GM23338 (cell line): Measurements from ENCODE around the gene PHAF1. TPM values are rescaled to one million over a fixed set of nuclear protein-coding genes. Genes with fewer than 3 reads are reported as not detected.

Experiments used
- ATAC-seq: fragments of 200-7000 bp; cut with Tn5 transposase; 3 replicates; pipeline ENCODE4 v1.9.1; 2020
- DNase-seq: peaks from one replicate; pipeline ENCODE4 v3.0.0-alpha.2; 2015; ENCODE audit warnings: low spot score
- H2AFZ ChIP-seq: fragments of 200-600 bp; sonication (generic); 2 replicates; pipeline ENCODE4 v1.8.0; 2016; ENCODE audit warnings: antibody characterized with exemption, mild to moderate bottlenecking, moderate library complexity
- H3F3A ChIP-seq: fragments of 200-600 bp; sonication (generic); replicated peaks from 2 replicates; pipeline ENCODE4 v1.8.0; 2017; ENCODE audit warnings: antibody characterized with exemption, mixed run types, low read depth
- H3K27ac ChIP-seq: fragments of 200-600 bp; sonication (generic); 2 replicates; pipeline ENCODE4 v1.6.1; 2016; ENCODE audit warnings: low read depth
- H3K27me3 ChIP-seq: fragments of 200-600 bp; sonication (generic); 2 replicates; pipeline ENCODE4 v1.8.0; 2016; ENCODE audit warnings: mild to moderate bottlenecking, mixed run types, moderate library complexity; ENCODE audit not compliant: insufficient read depth
- H3K36me3 ChIP-seq: fragments of 200-600 bp; sonication (generic); 2 replicates; pipeline ENCODE4 v1.8.0; 2016; ENCODE audit warnings: mild to moderate bottlenecking; ENCODE audit not compliant: insufficient read depth
- H3K4me1 ChIP-seq: fragments of 200-600 bp; sonication (generic); 2 replicates; pipeline ENCODE4 v1.8.0; 2016; ENCODE audit warnings: mild to moderate bottlenecking, moderate library complexity; ENCODE audit not compliant: insufficient read depth
- H3K4me2 ChIP-seq: fragments of 200-600 bp; sonication (generic); 2 replicates; pipeline ENCODE4 v1.7.1; 2017; ENCODE audit warnings: mixed run types
- H3K4me3 ChIP-seq: fragments of 200-600 bp; sonication (generic); 2 replicates; pipeline ENCODE4 v1.6.1; 2016; ENCODE audit warnings: mixed run types
- H3K79me2 ChIP-seq: fragments of 200-600 bp; sonication (generic); replicated peaks from 2 replicates; pipeline ENCODE4 v1.8.0; 2017; ENCODE audit warnings: mild to moderate bottlenecking; ENCODE audit not compliant: insufficient read depth
- H3K9me2 ChIP-seq: fragments of 200-600 bp; sonication (generic); 2 replicates; pipeline ENCODE4 v1.8.0; 2017; ENCODE audit not compliant: insufficient read depth
- H4K20me1 ChIP-seq: fragments of 200-600 bp; sonication (generic); replicated peaks from 2 replicates; pipeline ENCODE4 v1.8.0; 2017; ENCODE audit warnings: mild to moderate bottlenecking; ENCODE audit not compliant: insufficient read depth
- H3K27ac Mint-ChIP-seq: 2 replicates; pipeline ENCODE4 v1.8.0; 2020; ENCODE audit warnings: inconsistent platforms, mild to moderate bottlenecking, moderate library complexity, mixed read lengths
- H3K27me3 Mint-ChIP-seq: 3 replicates; pipeline ENCODE4 v1.8.0; 2022; ENCODE audit warnings: low read depth, mild to moderate bottlenecking, moderate library complexity, mixed read lengths, inconsistent platforms; ENCODE audit not compliant: insufficient read depth, poor library complexity
- H3K36me3 Mint-ChIP-seq: 3 replicates; pipeline ENCODE4 v1.8.0; 2021; ENCODE audit warnings: low read depth, mild to moderate bottlenecking, inconsistent platforms, moderate library complexity, mixed read lengths
- H3K4me1 Mint-ChIP-seq: 3 replicates; pipeline ENCODE4 v1.8.0; 2020; ENCODE audit warnings: mild to moderate bottlenecking, inconsistent platforms, mixed read lengths
- H3K4me3 Mint-ChIP-seq: 3 replicates; pipeline ENCODE4 v1.8.0; 2021; ENCODE audit warnings: moderate library complexity, mild to moderate bottlenecking, inconsistent platforms, mixed read lengths
- H3K9me3 Mint-ChIP-seq: 3 replicates; pipeline ENCODE4 v1.8.0; 2020; ENCODE audit warnings: moderate library complexity, mild to moderate bottlenecking, inconsistent platforms, mixed read lengths
- CREB1 ChIP-seq: fragments of 250-450 bp; sonication (Bioruptor Pico); IDR thresholded peaks from 2 replicates; pipeline ENCODE4 v1.5.0; 2020; ENCODE audit warnings: low read depth, mild to moderate bottlenecking, moderate library complexity
- CTCF ChIP-seq, 2 experiments: fragments of 200-600 bp in 1 of 2; sonication (generic) in 1 of 2; conservative IDR thresholded peaks; 2 replicates each; pipeline versions ENCODE4 v1.5.1 to v1.6.1; 2016 to 2017; ENCODE audit warnings: antibody characterized with exemption in 2 of 2, low read depth in 2 of 2, mild to moderate bottlenecking in 2 of 2, moderate library complexity in 1 of 2
- ETS1 ChIP-seq: IDR thresholded peaks from 2 replicates; pipeline ENCODE4 v1.6.1; 2016; ENCODE audit warnings: antibody characterized with exemption
- EZH2 ChIP-seq: fragments of 200-600 bp; sonication (generic); IDR thresholded peaks from one replicate; pipeline ENCODE4 v1.8.0; 2017; ENCODE audit warnings: antibody characterized with exemption, mild to moderate bottlenecking, low read depth; ENCODE audit not compliant: unreplicated experiment
- EZH2phosphoT487 ChIP-seq: fragments of 200-600 bp; sonication (generic); IDR thresholded peaks from one replicate; pipeline ENCODE4 v1.8.1; 2018; ENCODE audit warnings: antibody characterized with exemption; ENCODE audit not compliant: unreplicated experiment
- JUNB ChIP-seq: IDR thresholded peaks from one replicate; pipeline ENCODE4 v1.6.1; 2016; ENCODE audit warnings: antibody characterized with exemption; ENCODE audit not compliant: unreplicated experiment
- REST ChIP-seq: IDR thresholded peaks from one replicate; pipeline ENCODE4 v1.6.1; 2018; ENCODE audit warnings: antibody characterized with exemption; ENCODE audit not compliant: unreplicated experiment
- STAT1 ChIP-seq: IDR thresholded peaks from one replicate; pipeline ENCODE4 v1.6.1; 2016; ENCODE audit warnings: antibody characterized with exemption; ENCODE audit not compliant: unreplicated experiment
- ZNF114 ChIP-seq: fragments of 250-450 bp; sonication (Bioruptor Pico); IDR thresholded peaks from 2 replicates; pipeline ENCODE4 v1.5.0; 2020; ENCODE audit warnings: mild to moderate bottlenecking, moderate library complexity
- ZNF331 ChIP-seq: fragments of 250-450 bp; sonication (Bioruptor Pico); IDR thresholded peaks from 2 replicates; pipeline ENCODE4 v1.5.0; 2020; ENCODE audit warnings: low read depth, mild to moderate bottlenecking, moderate library complexity
- polyA plus RNA-seq: library from polyadenylated mRNA; unstranded; fragments of >200 nt; fragmentation: Nextera tagmentation; extraction: Ambion mirVana; gene quantifications from 2 replicates; pipeline ENCODE4 v1.2.1, GENCODE V29; 2016
- total RNA-seq: library from RNA; depleted of rRNA; stranded (reverse); fragments of >200 nt; shearing (Covaris generic); gene quantifications from 2 replicates; pipeline ENCODE4 v1.2.3, GENCODE V29; 2014

Gene PHAF1
- total and polyA plus RNA-seq, 2 experiments from 2014 or later: 14.7 to 35.9 TPM

GRCh38 chr16:67192781-67193361, 83.1 kb downstream of the PHAF1 start:
- Histone ChIP-seq H3F3A (0 out of 2 replicates have a peak, but pooled peaks cover 15% of the 10 kb centered on the region), H4K20me1 (peaks cover 22% of the 10 kb centered on the region), H3K4me1 (peaks cover 7% of the 10 kb centered on the region; the same call in 1 of the 2 replicates), H3K9me2 (no peaks in the 10 kb centered on the region), H3K4me3 (peak overlapping the region; percentile 97), H3K79me2 (peaks cover 21% of the 10 kb centered on the region), H3K27me3 (no peaks in the 10 kb centered on the region), H3K4me2 (peak overlapping the region; percentile 98), H2AFZ (no peak overlapping the region), H3K36me3 (peaks cover 20% of the 10 kb centered on the region; the same call in 1 of the 2 replicates), H3K27ac (no peak overlapping the region)
- Mint-ChIP-seq H3K9me3 (no peaks in the 10 kb centered on the region), H3K27ac (peak overlapping the region; percentile 53; the same call in 1 of the 2 replicates), H3K36me3 (peaks cover 42% of the 10 kb centered on the region), H3K4me3 (peak overlapping the region; percentile 93), H3K4me1 (peaks cover 22% of the 10 kb centered on the region), H3K27me3 (peaks cover 9% of the 10 kb centered on the region)
- ATAC-seq: no peak
- DNase-seq: no peak
- TF ChIP-seq ZNF331 (CRISPR knock-in tag) (no peak), REST (no peak), ETS1 (no peak), CTCF (conservative IDR thresholded peaks at IDR 0.05; ENCODE audit: low read depth in 2 of 2) (no peak), JUNB (no peak), STAT1 (no peak), EZH2phosphoT487 (no peak), CREB1 (CRISPR knock-in tag) (no peak), ZNF114 (CRISPR knock-in tag) (no peak), EZH2 (no peak)
